GM18499 (cell line): ENCODE measurements around the gene CHD5.

Source experiments
- ATAC-seq: cut with Tn5 transposase; IDR thresholded peaks from one replicate; pipeline ENCODE4 v1.9.1; 2021; ENCODE audit warnings: moderate number of reproducible peaks; ENCODE audit not compliant: insufficient read depth, unreplicated experiment

The CHD5 gene

DNA sequence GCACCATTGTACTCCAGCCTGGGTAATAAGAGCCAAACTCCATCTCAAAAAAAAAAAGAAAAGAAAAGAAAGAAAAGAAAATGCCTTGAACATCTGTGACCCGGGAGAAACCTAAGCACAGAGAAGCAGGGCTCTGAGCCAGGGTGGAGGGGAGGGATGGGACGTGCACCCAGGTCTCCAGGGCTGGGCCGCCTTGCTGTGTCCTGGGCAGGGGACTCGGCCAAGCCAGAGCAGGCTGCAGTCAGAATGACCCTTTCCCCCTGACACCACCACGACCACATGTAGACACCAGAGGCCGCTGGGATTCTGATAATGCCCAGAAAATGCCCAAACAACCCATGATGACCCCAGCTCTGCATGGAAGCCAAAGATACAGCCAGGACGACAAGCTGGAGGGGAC lies 17.8 kb downstream of the CHD5 start:
- no peak for ATAC-seq

DNA sequence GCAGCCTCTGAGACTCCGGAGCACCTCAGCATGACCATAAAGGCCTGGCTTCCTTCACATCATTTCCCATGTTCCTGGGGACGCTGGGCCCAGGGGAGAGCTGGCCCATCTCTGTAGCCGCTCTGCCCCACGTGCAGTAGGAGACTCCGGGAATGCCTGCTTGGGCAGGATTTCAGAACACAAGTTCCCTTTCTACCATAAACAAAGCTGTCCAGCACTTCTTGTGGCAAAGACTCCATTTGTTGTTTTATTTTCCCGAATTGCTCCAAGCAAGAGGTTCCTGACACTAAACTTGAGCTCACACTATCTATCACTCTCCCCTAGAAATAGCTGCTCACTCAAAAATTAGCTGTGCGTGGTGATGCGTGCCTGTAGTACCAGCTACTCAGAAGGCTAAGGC lies 21.9 kb downstream of the CHD5 start:
- ATAC-seq = no peak

DNA sequence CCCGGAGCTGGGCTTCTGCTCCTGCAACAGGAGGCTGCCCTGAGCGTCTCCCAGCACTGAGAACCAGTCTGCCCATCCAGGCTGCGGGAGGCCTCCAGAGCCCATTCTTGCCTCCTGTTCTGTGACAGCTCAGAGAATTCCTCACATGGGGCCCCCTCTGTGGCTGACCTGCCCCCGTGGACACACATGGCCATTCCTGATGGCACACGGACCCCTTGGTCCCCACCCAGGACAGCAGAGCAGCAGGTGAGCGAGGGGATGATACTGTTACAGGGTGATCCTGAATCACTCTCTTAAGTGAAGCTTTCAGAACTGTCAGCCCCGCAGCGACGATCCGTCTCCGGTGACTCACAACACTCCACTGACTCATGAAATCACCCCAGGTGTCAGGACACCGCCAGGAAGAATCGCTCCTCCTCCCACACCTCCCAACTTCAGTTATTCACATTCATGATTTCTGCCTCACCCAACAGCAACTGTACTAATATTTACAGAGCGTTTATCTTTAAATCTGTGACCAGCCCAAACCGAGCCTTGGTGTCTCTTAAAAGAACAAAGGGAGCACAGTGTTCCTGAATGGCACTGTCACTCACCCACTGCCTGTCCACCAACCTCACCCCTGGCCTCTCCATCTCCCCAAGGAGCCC lies 22.5 kb downstream of the CHD5 start:
- no peak for ATAC-seq

DNA sequence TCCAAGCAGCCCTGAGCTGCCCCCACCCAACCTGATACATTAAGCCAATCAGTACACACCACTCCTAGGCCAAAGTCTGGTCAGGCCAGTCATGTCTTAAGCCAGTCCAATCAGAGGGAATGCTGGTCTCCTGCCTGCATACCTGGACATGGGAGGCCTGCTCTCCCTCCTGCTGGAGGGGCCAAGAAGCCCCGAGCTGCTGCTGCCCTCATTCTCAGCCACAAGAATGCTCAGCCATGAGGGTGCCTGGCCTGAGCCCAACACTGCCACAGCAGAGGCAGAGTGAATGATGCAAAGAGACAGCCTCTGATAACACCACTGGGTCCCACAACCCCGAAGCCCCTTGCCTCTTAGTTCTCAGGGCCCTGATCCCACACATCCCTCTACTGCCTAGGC lies 23.0 kb downstream of the CHD5 start:
- ATAC-seq = no peak

DNA sequence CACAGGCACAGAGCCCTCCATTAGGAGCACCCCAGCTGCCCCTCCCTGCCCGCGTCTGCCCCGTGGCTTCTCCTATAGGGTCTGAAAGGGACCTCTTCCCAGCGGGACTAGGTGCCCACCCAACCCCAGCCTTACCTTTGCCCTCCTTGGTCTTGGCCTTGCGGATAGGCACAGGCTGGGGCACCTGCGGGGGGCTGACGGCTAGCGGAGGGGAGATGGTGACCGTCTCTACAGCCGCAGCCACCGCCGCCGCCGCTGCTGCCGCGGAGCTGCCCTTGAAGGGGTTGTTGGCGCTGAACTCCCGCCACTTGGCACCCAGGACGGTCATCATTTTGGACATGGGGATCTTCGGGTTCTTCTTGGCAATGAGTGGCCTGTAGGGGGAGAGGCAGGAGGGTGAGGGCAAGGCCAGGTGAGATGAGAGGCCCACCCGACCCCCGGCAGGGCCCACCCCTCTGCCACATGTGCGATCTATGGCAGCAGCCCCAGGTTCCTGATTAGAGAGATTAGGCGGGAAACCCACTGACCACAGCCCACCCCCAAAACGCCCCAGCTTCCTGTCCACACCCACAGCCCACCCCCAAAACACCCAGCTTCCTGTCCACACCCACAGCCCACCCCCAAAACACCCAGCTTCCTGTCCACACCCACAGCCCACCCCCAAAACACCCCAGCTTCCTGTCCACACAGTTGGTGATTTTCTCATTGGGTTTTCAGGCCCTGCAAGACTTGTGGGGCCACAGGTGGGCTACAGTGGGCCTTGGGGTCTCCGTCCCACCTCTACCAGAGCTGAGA lies 25.4 kb downstream of the CHD5 start:
- no peak for ATAC-seq

GRCh38 chr1:6152882-6153281 lies 27.2 kb downstream of the CHD5 start:
- ATAC-seq = no peak

DNA sequence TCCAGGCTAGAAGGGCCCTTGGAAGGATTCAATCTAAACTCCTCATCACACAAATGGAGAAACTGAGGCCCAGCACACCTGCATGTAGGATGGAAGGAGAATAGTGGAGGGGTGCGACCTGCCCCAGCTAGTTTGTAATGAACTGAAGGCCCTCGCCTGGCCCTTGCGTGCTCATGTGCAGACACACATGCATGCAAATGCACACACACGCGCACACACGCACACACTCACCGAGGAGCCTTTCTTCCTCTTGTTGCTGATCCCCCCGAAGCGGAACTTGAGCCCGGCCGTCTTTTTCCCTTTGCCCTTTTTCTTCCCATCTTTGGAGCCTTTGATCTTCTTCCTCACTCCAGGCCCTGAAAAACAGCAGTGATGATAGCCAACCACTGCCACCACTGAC lies 27.9 kb downstream of the CHD5 start:
- ATAC-seq = no peak

DNA sequence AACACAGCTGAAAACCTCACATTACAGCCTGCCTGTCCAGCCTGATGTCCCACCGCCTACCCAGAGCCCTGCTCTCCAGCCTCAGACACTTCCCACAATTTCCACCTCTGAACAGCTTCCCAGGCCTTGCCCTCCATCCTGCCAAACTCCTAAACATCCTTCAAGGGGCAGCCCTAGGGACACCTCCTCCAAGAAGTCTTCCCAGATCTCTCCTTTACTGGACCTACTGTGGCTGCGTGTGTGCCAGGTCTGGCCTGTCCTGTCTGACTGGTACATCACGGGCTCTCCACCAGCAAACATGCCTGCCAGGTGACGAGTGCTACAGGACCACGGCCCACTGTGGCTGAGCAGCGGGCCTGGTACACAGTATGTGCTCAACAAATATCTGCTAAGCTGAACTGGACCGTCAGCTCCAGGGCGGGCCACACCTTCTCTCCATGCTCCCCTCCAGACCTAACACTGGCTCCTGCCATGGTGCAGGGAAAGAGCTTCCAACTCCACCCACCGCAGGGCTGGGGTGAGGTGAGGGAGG lies 28.8 kb downstream of the CHD5 start:
- ATAC-seq = no peak

GRCh38 chr1:6150006-6150938 lies 29.8 kb downstream of the CHD5 start:
- no peak for ATAC-seq

GRCh38 chr1:6149597-6149996 lies 30.5 kb downstream of the CHD5 start:
- no peak for ATAC-seq

DNA sequence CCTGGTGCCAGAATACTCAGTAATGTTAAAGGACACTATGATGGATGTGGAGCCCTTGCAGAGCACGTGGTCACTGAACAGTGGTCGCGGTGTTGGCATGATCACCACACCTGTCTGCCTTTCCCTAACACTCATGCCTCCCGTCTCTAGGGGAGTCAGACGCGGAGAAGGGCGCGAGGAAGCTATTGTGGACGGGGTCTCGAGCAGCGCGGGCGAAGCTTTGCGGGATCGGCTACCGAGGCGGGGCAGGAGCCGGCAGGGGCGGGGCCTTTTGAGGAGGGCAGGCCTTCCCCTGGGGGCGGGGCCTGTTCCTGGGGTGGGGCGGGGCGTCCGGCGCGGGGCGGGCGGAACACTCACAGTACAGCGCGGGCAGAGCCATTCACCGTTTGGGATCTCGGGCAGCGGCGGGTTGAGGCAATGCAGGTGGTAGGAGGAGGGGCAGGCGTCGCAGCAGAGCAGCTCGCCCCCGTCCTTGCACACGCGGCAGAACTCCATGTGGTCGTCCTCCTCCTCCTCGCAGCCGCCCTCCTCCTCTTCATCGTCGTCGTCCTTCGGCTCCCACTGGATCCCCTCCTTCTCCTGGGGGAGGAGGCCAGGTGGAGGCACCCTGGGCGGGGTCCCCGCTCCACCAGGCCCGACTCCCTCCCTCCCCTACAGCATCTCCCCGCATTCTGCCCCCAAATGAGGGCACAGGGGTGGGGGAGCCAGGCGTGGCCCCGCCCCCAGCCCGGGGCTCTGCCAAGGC lies 31.5 kb downstream of the CHD5 start:
- no peak for ATAC-seq

GRCh38 chr1:6145864-6146410 lies 34.2 kb downstream of the CHD5 start:
- no peak for ATAC-seq

GRCh38 chr1:6145396-6145750 lies 34.7 kb downstream of the CHD5 start:
- ATAC-seq = no peak

DNA sequence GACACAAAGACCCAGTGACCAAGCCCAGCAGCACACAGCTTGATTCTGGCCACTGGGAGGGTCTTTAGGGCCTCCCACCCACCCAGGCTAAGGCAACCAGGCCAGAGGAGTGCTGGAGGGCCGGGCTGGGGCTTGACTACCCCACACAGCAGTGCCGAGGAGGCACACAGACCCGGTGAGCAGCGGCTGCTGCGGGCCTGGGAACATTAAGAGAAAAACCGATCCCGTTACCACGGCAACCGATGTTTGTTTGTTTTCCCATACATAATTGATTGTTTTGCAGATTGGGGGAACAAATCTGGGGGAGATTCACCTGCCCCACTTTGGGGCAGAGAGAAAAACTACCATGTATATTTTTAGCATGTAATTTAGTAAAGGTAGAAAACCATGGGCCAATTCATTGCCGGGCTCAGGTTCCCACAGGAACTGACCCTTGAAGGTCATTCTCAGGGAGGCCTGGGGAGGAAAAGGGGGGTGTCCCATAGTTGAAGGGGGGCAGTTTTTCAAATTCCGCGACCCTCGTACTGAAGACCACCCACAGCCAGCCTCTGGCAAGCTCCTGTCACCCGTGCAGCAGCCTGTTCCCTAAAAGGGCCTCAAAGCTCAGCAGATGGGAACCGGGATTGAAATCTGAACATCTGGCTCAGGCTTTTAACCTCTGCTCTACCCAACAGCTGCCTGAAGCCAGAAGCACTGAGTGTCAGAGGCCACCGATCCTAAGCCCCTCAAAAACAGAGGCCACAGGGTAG lies 35.3 kb downstream of the CHD5 start:
- no peak for ATAC-seq

DNA sequence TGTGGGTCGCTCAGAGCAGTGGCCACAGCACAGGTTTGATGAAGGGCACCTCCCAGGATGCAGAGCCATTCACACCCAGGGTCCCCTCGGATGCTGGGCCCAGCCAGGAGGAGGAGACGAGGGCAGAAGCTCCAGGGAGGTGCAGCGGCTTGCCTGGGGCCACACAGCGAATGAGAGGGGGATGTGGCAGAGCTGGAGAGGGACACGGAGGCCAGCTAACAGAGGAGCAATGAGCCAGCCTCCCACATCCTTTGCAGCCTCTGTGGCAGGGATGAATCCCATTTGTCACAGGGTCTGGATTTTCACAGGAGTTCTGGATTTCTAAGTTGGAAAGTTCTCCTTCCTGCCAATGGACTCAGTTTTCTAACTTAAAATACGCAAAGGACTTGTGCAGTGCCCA lies 35.9 kb downstream of the CHD5 start:
- no peak for ATAC-seq

DNA sequence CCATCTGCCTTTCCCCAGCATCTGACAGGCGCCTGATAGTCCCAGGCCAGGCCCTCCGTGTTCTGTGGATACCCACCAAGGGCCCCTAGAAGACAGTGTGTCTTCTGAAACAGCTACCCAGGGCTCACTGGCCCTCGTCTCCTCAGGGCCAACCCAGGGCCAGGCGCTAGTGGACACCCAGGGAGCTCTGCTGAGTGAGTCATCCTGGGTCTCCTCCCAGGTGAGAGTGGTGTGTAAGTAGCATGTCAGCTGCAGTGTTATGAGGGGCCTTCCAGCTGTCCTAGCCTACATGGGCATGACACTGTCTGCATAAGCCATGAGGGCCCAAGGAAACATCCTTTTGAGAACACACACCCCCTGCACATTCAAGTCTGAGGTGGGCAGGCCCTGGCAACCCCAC lies 36.7 kb downstream of the CHD5 start:
- no peak for ATAC-seq

GRCh38 chr1:6142734-6143133 lies 37.4 kb downstream of the CHD5 start:
- ATAC-seq = no peak

DNA sequence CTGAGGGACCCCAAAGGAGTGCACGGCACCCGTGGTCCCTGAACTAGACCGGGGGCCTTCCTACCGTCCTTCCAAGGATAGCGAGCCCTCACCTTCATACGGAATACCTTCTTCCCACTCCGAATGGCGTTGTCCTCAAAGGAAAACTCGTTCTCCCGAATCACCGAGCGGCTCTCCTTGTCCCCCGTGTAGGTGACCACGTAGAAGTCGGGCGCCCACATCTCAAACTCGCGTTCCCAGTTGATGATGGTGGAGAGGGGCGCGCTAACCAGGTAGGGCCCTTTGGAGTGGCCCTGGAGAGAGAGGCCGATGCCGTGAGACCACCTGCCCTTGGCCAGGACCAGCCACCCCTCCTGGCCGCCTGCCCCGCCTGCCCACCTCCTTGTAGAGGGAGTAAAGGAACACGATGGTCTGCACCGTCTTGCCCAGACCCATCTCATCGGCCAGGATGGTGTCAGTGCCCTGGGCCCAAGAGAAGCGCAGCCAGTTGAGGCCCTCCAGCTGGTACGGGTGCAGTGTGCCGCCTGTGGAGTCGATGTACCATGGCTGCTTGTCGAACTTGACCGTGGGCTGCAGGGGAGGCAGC lies 38.0 kb downstream of the CHD5 start:
- ATAC-seq = no peak

DNA sequence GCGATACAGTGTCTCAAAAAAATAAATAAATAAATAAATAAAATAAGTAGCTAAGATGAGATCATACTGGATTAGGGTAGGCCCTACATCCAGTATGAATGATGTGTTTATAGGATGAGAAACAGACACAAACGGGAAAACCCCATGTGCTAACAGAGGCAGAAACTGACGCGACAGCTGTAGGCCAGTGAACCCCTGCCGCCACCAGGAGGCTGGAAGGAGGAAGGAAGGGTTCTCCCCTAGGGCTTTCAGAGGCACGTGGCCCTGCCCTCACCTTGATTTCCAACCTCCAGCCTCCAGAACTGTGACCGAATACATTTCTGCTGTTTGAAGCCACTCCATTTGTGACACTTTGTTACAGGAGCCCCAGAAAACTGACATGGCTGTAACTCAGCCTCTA lies 38.5 kb downstream of the CHD5 start:
- ATAC-seq = no peak
